Tibial artery (tissue), 4 donors: ENCODE results near the gene MLN.

Experiments
- DNase-seq, 2 donors: peaks; one replicate each; pipeline ENCODE4 v3.0.0-alpha.2; 2019
- H3K27ac ChIP-seq, 2 donors: fragments of 200-600 bp; sonication (generic) in 1 of 2; 1 replicate in 1 of 2; 2 replicates in 1 of 2; pipeline ENCODE4 v1.5.1; 2018 to 2019; ENCODE audit warnings: mild to moderate bottlenecking in 1 of 2
- H3K27me3 ChIP-seq, 2 donors: fragments of 200-600 bp; sonication (generic) in 1 of 2; one replicate each; pipeline versions ENCODE4 v1.5.1 to v1.6.0; 2016 to 2019
- H3K36me3 ChIP-seq, 3 donors: fragments of 200-600 bp; sonication (generic) in 2 of 3; one replicate each; pipeline ENCODE4 v1.5.1; 2016 to 2019; ENCODE audit warnings: mild to moderate bottlenecking in 2 of 3
- H3K4me1 ChIP-seq, 4 donors: fragments of 200-600 bp; sonication (generic) in 2 of 4; 1 replicate in 3 of 4; 2 replicates in 1 of 4; pipeline ENCODE4 v1.5.1; 2016 to 2019
- H3K4me3 ChIP-seq, 2 donors: fragments of 200-600 bp; sonication (generic) in 1 of 2; 1 replicate in 1 of 2; 2 replicates in 1 of 2; pipeline ENCODE4 v1.5.1; 2018 to 2019; ENCODE audit warnings: mild to moderate bottlenecking in 2 of 2
- H3K9me3 ChIP-seq, 3 donors: fragments of 200-600 bp; sonication (generic) in 1 of 3; one replicate each; pipeline ENCODE4 v1.5.1; 2016 to 2019
- CTCF ChIP-seq, 2 experiments: fragments of 200-600 bp in 1 of 2; fragments of 450-650 bp in 1 of 2; IDR thresholded peaks; one replicate each; pipeline ENCODE4 v1.5.1; 2017 to 2019; ENCODE audit warnings: antibody characterized with exemption in 2 of 2, mild to moderate bottlenecking in 1 of 2, moderate library complexity in 1 of 2
- intact Hi-C: fragments of 100-400 bp; cut with DNase I; formaldehyde crosslinking; loops from one replicate; pipeline ENCODE4 v1.15.0; 2023; ENCODE audit warnings: low total_unique reads

MLN gene

GRCh38 chr6:33809594-33809993 is 5.8 kb upstream of the MLN start:
- intact Hi-C loops: loop anchor here (10.0 kb wide), 1 partner anchor 635 kb away; no protein-coding TSS in a partner anchor

GRCh38 chr6:33808641-33809180 is 4.9 kb upstream of the MLN start:
- TF ChIP-seq CTCF (IDR thresholded peaks at IDR 0.05): no peak
- Histone ChIP-seq H3K4me1 (peaks cover 0 to 10% (median 4%) of the 10 kb centered on the region in 4 donors), H3K9me3 (no peaks in the 10 kb centered on the region), H3K36me3 (no peaks in the 10 kb centered on the region), H3K27me3 (peaks cover 0 to 82% of the 10 kb centered on the region in 2 donors), H3K27ac (no peak overlapping the region), H3K4me3 (no peak overlapping the region)
- no peak for DNase-seq
- intact Hi-C loops: loop anchor here (10.0 kb wide), 1 partner anchor 636 kb away; no protein-coding TSS in a partner anchor

More at GRCh38 chr6:33809594-33809993, 5.8 kb upstream of the MLN start:
- Histone ChIP-seq H3K27me3 (peaks cover 0 to 84% of the 10 kb centered on the region in 2 donors), H3K4me1 (peaks cover 0 to 10% (median 4%) of the 10 kb centered on the region in 4 donors), H3K4me3 (no peak overlapping the region), H3K9me3 (no peaks in the 10 kb centered on the region), H3K36me3 (no peaks in the 10 kb centered on the region), H3K27ac (no peak overlapping the region)
- DNase-seq: no peak
- TF ChIP-seq CTCF (IDR thresholded peaks at IDR 0.05): no peak

GRCh38 chr6:33807606-33808005 is 3.8 kb upstream of the MLN start:
- Histone ChIP-seq H3K27ac (no peak overlapping the region), H3K27me3 (peaks cover 0 to 75% of the 10 kb centered on the region in 2 donors), H3K9me3 (no peaks in the 10 kb centered on the region), H3K36me3 (no peaks in the 10 kb centered on the region), H3K4me1 (peaks cover 0 to 10% (median 4%) of the 10 kb centered on the region in 4 donors), H3K4me3 (no peak overlapping the region)
- TF ChIP-seq CTCF (IDR thresholded peaks at IDR 0.05): no peak
- intact Hi-C loops: loop anchor here (10.0 kb wide), 1 partner anchor 637 kb away; no protein-coding TSS in a partner anchor
- no peak for DNase-seq

- H3K27ac ChIP-seq: no peak overlapping the region
These were observed 3.0 kb upstream of the MLN start for GRCh38 chr6:33806841-33807240.

GRCh38 chr6:33802186-33802958 is 1.4 kb downstream of the MLN start:
- no peak for TF ChIP-seq CTCF (IDR thresholded peaks at IDR 0.05)
- intact Hi-C loops: loop anchor here (10.0 kb wide), 1 partner anchor 642 kb away; no protein-coding TSS in a partner anchor
- H3K36me3 ChIP-seq: no peaks in the 10 kb centered on the region
- no peak for DNase-seq
- no peak overlapping the region for H3K27ac ChIP-seq
- no peak overlapping the region for H3K4me3 ChIP-seq
- peaks cover 0 to 40% of the 10 kb centered on the region in 2 donors for H3K27me3 ChIP-seq
- no peaks in the 10 kb centered on the region for H3K9me3 ChIP-seq
- peaks cover 0 to 6% (median 0%) of the 10 kb centered on the region in 4 donors for H3K4me1 ChIP-seq

More at GRCh38 chr6:33806841-33807240, 3.0 kb upstream of the MLN start:
- no peak for TF ChIP-seq CTCF (IDR thresholded peaks at IDR 0.05)
- no peaks in the 10 kb centered on the region for H3K9me3 ChIP-seq
- H3K27me3 ChIP-seq: peaks cover 0 to 67% of the 10 kb centered on the region in 2 donors
- no peak overlapping the region for H3K4me3 ChIP-seq
- intact Hi-C loops: loop anchor here (10.0 kb wide), 1 partner anchor 638 kb away; no protein-coding TSS in a partner anchor
- no peak for DNase-seq
- H3K4me1 ChIP-seq: peaks cover 0 to 10% (median 4%) of the 10 kb centered on the region in 4 donors
- H3K36me3 ChIP-seq: no peaks in the 10 kb centered on the region
